22Rv1 (cell line): ENCODE results near the gene RASA3.

Experiments
- H3K27ac ChIP-seq: fragments of 450-650 bp; 2 replicates; pipeline ENCODE4 v1.5.1; 2017
- ZFX ChIP-seq: fragments of 450-650 bp; IDR thresholded peaks from 2 replicates; pipeline ENCODE4 v1.6.1; 2017; ENCODE audit warnings: antibody characterized with exemption, borderline replicate concordance
- TF ChIP-seq, protein P1 (sequence below): fragments of 450-650 bp; IDR thresholded peaks from 2 replicates; pipeline ENCODE4 v1.5.1; 2017; ENCODE audit warnings: mild to moderate bottlenecking

RASA3 gene

GRCh38 chr13:114002771-114003321 lies 129.6 kb downstream of the RASA3 start:
- H3K27ac ChIP-seq: no peak overlapping the region
- TF ChIP-seq ZFX: no peak
- TF ChIP-seq, protein P1, sequence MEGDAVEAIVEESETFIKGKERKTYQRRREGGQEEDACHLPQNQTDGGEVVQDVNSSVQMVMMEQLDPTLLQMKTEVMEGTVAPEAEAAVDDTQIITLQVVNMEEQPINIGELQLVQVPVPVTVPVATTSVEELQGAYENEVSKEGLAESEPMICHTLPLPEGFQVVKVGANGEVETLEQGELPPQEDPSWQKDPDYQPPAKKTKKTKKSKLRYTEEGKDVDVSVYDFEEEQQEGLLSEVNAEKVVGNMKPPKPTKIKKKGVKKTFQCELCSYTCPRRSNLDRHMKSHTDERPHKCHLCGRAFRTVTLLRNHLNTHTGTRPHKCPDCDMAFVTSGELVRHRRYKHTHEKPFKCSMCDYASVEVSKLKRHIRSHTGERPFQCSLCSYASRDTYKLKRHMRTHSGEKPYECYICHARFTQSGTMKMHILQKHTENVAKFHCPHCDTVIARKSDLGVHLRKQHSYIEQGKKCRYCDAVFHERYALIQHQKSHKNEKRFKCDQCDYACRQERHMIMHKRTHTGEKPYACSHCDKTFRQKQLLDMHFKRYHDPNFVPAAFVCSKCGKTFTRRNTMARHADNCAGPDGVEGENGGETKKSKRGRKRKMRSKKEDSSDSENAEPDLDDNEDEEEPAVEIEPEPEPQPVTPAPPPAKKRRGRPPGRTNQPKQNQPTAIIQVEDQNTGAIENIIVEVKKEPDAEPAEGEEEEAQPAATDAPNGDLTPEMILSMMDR: no peak

DNA sequence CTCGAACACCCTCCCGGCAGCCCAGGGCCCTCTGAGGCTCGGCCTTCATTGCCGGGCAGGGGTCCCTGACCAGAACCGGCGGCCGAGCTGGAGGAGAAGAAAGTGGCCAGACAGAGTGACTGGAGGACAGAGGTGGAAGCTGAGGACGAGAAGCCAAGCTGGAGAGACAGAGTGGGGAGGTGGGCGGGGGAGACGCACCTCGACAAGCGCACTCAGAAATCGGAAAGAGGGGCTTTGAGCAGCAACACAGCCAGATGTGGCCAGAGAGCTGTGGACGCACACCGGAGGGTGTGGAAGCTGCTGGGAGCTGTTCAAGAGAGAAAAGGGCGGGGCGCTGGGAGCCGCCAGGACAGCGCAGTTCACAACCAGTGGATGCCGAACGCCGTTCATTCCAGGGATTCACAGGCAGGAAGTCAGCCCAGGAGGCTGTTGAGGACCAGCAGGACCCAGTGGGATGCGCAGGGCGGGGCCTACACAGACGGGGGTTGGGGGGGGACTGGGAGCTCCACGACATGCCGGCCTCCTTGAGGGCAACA lies 130.3 kb downstream of the RASA3 start:
- no peak for TF ChIP-seq ZFX
- TF ChIP-seq, protein P1: no peak
- no peak overlapping the region for H3K27ac ChIP-seq

- H3K27ac ChIP-seq: no peak overlapping the region
- no peak for TF ChIP-seq ZFX
- TF ChIP-seq, protein P1: no peak
These were observed 131.0 kb downstream of the RASA3 start for GRCh38 chr13:114001331-114002008.

GRCh38 chr13:114000151-114001040 lies 132.0 kb downstream of the RASA3 start:
- no peak for TF ChIP-seq ZFX
- TF ChIP-seq, protein P1: no peak
- no peak overlapping the region for H3K27ac ChIP-seq

DNA sequence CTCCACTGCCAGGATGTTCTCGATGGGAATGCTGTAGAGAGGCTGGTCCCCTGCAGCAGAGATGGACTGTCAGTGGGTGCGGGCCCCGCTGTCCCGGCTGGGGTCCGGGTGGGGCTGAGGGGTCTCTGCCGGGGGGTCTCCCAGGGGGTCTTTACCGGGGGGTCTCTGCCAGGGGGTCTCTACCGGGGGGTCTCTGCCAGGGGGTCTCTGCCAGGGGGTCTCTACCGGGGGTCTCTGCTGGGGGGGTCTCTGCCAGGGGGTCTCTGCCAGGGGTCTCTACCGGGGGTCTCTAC lies 132.9 kb downstream of the RASA3 start:
- no peak for TF ChIP-seq ZFX
- TF ChIP-seq, protein P1: no peak
- no peak overlapping the region for H3K27ac ChIP-seq

DNA sequence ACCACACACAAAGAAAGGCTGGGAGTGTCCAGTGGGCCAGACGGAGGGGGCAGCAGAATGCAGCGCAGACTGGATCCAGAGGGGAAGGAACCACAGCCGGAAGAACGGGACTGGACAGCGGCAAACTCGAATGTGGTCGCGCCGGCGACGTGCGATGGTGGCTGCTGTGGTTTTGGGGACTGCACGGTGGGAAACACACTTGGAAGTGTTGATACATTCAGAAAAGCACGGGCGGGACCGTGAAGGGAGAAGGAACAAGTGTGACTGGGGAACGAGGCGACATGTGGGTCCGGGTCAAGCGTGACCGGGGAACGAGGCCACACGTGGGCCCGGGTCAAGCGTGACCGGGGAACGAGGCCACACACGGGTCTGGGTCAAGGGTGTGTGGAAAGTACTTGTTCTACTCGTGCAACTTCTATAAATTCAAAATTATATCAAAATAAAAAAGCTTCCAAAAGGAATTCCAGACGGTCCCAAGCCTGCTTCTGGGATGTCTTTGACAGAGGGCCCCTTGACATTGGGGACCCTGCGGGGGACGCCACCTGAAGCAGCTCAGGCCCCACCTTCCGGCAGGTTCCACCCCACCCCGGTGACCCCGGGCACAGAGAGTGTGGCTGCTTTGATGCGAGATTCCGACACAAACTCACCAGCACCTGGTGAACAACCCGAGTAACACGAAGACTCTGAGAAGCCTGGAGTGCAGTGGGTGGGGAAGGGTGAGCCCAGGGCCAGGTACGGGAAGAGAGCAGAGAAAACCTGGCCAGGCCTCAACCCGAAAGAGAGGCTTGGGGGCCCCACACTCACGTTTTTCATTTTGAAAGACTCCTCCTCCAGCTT lies 133.4 kb downstream of the RASA3 start:
- no peak for TF ChIP-seq ZFX
- TF ChIP-seq, protein P1: no peak
- no peak overlapping the region for H3K27ac ChIP-seq
